ENCODE results near the gene TAF9.
"Not testable (repeated sequence)": the region's sequence is repeated elsewhere in the genome, so short reads cannot be mapped to it uniquely, and the experiment has no call there.

Gene TAF9

DNA sequence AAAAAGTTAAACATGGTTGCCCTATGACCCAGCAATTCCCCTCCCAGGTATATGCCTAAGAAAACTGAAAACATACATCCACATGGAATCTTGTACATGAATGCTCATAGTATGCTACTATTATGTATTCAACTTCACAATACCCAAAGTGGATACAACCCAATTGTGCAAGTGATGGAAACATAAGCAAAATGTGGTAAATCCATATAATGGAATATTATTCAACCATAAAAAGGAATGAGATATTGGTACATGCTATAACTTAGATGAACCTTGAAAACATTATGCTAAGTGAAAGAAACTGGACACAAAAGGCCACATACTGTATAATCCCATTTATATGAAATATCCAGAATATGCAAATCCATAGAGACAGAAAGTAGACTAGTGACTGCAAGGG lies 18.7 kb downstream of the TAF9 start:
- intact Hi-C loops (cut with DNase I), result no loop called here

GRCh38 chr5:69343083-69343482 lies 26.2 kb downstream of the TAF9 start:
- intact Hi-C loops (cut with DNase I), result no loop called here

More for the DNA sequence above, 18.7 kb downstream of the TAF9 start:
- DNase-seq, result no peak

GRCh38 chr5:69341520-69342161 lies 27.7 kb downstream of the TAF9 start:
- intact Hi-C loops (cut with DNase I), result no loop called here
- DNase-seq, result no peak

More at GRCh38 chr5:69343083-69343482, 26.2 kb downstream of the TAF9 start:
- no peak for DNase-seq

DNA sequence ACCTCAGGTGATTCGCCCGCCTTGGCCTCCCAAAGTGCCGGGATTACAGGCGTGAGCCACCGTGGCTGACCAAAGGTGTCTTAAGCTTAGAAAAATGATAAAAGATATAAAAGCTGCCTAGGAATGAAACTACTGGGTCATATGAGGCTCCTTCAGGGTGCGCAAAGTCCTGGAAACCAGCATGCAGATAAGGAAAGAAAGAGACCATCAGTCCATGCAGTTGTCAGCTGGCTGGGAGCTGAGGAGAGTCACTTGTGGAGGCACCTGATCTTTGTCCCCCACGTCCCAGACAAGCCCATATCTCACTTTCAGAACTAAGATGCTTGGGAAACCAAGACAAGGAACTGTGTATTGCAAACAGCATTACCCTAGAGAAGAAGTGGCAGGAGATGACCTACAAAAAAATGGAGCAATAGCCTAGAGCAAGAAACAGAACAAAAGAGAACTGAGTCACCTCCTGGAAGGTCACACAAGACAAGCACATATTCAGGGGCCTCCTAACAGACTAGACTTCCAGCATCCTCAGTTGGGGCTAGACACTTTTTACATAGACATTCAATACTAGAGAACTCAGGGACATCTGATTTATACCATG lies 33.9 kb downstream of the TAF9 start:
- intact Hi-C loops (cut with DNase I), result loop anchor here (10.0 kb wide), 1 partner anchor 101 kb away; the partner anchor contains the start of gene CDK7
- DNase-seq, result no peak

DNA sequence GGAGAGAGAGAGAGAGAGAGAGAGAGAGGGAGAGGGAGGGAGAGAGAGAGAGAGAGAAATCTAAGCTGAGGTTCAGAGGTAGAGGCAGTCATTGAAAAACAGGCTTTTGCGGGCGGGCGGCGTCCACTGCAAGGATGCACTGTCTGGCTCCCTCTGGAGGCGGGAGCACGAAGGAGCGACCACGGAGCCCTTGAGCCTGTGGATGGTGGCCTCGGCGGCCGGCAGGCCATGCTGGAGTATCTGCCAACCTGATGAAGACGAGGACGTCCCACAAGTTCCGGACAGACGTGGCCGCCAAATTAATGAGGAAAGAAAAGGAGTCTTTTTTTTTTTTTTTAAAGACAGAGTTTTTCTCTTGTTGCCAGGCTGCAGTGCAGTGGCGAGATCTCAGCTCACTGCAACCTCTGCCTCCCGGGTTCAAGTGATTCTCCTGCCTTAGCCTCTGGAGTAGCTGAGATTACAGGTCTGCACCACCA lies 34.5 kb downstream of the TAF9 start:
- intact Hi-C loops (cut with DNase I), result loop anchor here (10.0 kb wide), 1 partner anchor 100 kb away; the partner anchor contains the start of gene CDK7

GRCh38 chr5:69333668-69334315 lies 35.5 kb downstream of the TAF9 start:
- intact Hi-C loops (cut with DNase I), result loop anchor here (10.0 kb wide), 1 partner anchor 99 kb away; the partner anchor contains the start of gene CDK7
- not testable (repeated sequence) for DNase-seq

More for the DNA sequence above, 34.5 kb downstream of the TAF9 start:
- DNase-seq, result peak; percentile 78 to 93 (median 85)

DNA sequence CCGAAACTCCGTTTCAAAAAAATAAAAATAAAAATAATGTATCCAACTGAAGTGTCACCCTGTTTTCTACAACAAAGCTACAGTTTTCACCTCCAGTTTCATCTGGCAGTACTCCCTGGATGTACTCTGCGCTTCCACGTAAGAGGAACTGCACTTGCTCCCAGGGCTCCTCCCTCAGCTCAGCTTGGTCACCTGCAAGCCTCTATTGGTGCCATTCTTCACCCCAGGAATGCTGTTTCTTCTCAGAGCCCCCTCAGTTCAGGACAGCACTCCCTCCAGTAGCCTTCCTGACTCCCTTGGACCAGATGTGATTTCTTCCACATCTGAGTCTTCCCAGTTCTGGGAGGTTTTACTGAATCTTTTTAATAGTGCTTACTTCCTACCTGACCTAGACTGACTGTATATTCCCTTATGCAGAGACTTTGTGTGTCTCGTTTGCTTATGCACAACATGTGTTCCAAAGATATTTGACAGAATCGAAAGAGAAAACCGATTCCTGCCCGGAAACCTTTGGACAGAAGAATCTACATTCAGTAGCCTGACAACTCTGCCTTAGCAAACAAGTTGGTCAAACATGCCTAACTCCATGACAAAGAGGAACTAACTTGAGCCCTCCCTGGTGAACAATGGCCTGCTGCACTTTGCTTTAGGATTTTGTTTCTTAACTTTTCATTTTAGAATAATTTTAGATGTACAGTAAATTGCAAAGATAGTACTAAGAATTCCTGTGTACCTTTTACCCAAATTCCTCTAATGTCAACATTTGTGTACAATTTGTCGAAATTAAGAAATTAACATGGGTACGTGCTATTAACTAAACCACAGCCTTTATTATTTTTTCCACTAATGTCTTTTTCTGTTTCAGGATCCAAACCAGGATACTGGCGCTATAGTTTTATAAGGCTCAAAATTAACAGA lies 37.5 kb downstream of the TAF9 start:
- intact Hi-C loops (cut with DNase I), result loop anchor here (10.0 kb wide), 1 partner anchor 97 kb away; the partner anchor contains the start of gene CDK7
- no peak for DNase-seq

DNA sequence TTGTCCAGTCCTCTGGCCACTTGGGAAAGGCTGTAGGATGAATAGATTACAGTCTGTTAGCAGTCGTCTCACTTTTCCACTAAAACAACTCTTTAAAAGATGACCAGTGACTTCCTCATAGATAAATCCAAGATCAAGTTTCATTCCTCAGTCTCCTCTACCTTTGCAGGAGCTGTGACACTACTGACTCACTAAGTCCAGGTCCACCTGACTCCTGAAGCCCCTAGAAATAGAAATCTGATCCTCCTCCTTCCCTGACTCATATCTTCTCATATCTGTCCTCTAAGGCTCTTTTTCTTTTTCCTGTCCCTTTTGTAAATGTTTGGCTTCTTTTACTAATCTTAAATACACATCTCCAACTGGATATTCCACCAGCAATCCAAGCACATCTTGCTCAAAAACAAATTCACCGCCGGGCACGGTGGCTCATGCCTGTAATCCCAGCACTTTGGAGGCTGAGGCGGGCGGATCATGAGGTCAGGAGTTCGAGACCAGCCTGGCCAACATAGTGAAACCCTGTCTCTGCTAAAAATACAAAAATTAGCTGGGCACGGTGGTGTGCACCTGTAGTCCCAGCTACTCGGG lies 39.3 kb downstream of the TAF9 start:
- no peak for DNase-seq
- intact Hi-C loops (cut with DNase I), result loop anchor here (10.0 kb wide), 1 partner anchor 95 kb away; the partner anchor contains the start of gene CDK7

GRCh38 chr5:69326365-69326764 lies 43.0 kb downstream of the TAF9 start:
- intact Hi-C loops (cut with DNase I), result no loop called here
- no peak for DNase-seq

DNA sequence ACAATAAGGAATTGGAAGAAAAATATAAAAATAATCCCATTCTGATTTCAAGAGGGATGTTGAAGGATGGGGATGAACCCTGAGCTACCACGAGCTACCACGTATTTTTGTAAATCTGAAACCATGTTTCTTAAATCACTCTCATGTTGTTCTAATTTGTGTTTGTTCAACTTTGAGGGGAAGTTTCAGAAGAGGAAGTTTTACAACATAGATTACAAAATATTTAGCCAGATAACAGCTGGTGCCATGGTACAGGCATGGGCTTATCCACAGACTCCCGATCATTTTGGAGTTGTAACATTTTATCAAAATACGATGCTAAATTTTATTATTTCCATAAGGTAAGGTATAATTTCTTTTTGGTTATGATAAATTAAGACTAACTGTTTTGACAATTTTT lies 51.9 kb downstream of the TAF9 start:
- DNase-seq, result no peak
- intact Hi-C loops (cut with DNase I), result no loop called here

GRCh38 chr5:69315972-69316371 lies 53.3 kb downstream of the TAF9 start:
- intact Hi-C loops (cut with DNase I), result no loop called here
- DNase-seq, result no peak

Measured in head of caudate nucleus (tissue), 42 donors.